Hippocampal formation (tissue), 2 donors: ENCODE results near the gene PAN2.
"Not testable (repeated sequence)": the region's sequence is repeated elsewhere in the genome, so short reads cannot be mapped to it uniquely, and the experiment has no call there.

Experiments used
- DNase-seq, 2 donors: peaks; one replicate each; lab custom pipeline; 2025; lab: John Stamatoyannopoulos, UW

The PAN2 gene

GRCh38 chr12:56347255-56347654 lies 13.5 kb upstream of the PAN2 start:
- not testable (repeated sequence) for DNase-seq

- DNase-seq = no peak
These were observed 12.9 kb upstream of the PAN2 start for GRCh38 chr12:56346675-56347074.

GRCh38 chr12:56342290-56342689 lies 8.5 kb upstream of the PAN2 start:
- not testable (repeated sequence) for DNase-seq

GRCh38 chr12:56341616-56342015 lies 7.8 kb upstream of the PAN2 start:
- no peak for DNase-seq

- DNase-seq = no peak
These were observed 5.3 kb upstream of the PAN2 start for GRCh38 chr12:56339158-56339422.

GRCh38 chr12:56338308-56339157 lies 4.7 kb upstream of the PAN2 start, which contains the start of gene IL23A:
IL23A (plus strand) TSS chr12:56338884; CDS start chr12:56339045, 161 bp downstream.
- DNase-seq = no peak

- no peak for DNase-seq
These were observed 4.0 kb upstream of the PAN2 start for GRCh38 chr12:56337753-56338251.

- DNase-seq = peak in 1 of 2 donors; percentile 9
These were observed 2.8 kb upstream of the PAN2 start for GRCh38 chr12:56336361-56337167.

- DNase-seq = not testable (repeated sequence)
These were observed 1.7 kb upstream of the PAN2 start for GRCh38 chr12:56335527-56335926.

- no peak for DNase-seq
These were observed 642 bp upstream of the PAN2 start for GRCh38 chr12:56334490-56334793.

- no peak for DNase-seq
These were observed 562 bp downstream of the PAN2 start for GRCh38 chr12:56333197-56333678.

GRCh38 chr12:56332512-56333196 lies 1.1 kb downstream of the PAN2 start:
- DNase-seq = no peak

GRCh38 chr12:56330936-56331490 lies 2.8 kb downstream of the PAN2 start:
- no peak for DNase-seq

- DNase-seq = no peak
These were observed 7.3 kb downstream of the PAN2 start for GRCh38 chr12:56326533-56326932.

GRCh38 chr12:56326126-56326525 lies 7.7 kb downstream of the PAN2 start:
- no peak for DNase-seq

GRCh38 chr12:56324206-56324605 lies 9.6 kb downstream of the PAN2 start:
- no peak for DNase-seq

GRCh38 chr12:56321610-56322009 lies 12.2 kb downstream of the PAN2 start:
- DNase-seq = not testable (repeated sequence)

GRCh38 chr12:56321027-56321426 lies 12.8 kb downstream of the PAN2 start:
- DNase-seq = no peak

- no peak for DNase-seq
These were observed 16.1 kb downstream of the PAN2 start for GRCh38 chr12:56317675-56318074.

- DNase-seq = peak; percentile 94 to 95
These were observed 18.0 kb downstream of the PAN2 start, which contains the start of gene CNPY2 for GRCh38 chr12:56315622-56316473. CNPY2 (minus strand) TSS chr12:56315988; CDS start chr12:56315217, 771 bp downstream.

GRCh38 chr12:56315249-56315621 lies 18.6 kb downstream of the PAN2 start:
- DNase-seq = peak; percentile 24 to 38
